Measurements from ENCODE around the gene NCAM1.

GRCh38 chr11:113085446-113085845 lies 124.2 kb downstream of the NCAM1 start:
- TF ChIP-seq, protein P1, sequence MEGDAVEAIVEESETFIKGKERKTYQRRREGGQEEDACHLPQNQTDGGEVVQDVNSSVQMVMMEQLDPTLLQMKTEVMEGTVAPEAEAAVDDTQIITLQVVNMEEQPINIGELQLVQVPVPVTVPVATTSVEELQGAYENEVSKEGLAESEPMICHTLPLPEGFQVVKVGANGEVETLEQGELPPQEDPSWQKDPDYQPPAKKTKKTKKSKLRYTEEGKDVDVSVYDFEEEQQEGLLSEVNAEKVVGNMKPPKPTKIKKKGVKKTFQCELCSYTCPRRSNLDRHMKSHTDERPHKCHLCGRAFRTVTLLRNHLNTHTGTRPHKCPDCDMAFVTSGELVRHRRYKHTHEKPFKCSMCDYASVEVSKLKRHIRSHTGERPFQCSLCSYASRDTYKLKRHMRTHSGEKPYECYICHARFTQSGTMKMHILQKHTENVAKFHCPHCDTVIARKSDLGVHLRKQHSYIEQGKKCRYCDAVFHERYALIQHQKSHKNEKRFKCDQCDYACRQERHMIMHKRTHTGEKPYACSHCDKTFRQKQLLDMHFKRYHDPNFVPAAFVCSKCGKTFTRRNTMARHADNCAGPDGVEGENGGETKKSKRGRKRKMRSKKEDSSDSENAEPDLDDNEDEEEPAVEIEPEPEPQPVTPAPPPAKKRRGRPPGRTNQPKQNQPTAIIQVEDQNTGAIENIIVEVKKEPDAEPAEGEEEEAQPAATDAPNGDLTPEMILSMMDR (IDR thresholded peaks at IDR 0.05): no peak
- no peak for TF ChIP-seq POLR2A (IDR thresholded peaks at IDR 0.05)
